ENCODE results near the gene ARFIP1.
"Not testable (repeated sequence)": the region's sequence is repeated elsewhere in the genome, so short reads cannot be mapped to it uniquely, and the experiment has no call there.

ARFIP1 gene

DNA sequence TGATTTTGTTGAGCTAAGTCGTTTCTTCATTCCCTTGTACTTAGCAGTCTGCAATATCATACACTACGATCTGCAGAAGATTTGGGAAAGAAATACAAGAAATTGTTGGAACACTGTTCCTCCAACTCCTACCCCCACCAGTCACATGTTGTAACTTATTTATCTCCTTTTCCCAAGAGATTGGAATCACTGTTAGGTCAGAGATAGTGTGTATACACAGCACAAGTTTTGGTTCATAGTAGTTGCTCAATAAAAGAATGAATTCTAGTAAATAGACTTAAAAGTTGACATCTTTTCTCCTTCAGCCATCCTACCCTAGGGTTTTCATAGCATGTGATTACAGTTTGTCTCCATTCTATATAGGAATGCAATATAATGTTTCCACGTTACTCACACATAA, 68.8 kb downstream of the ARFIP1 start:
- DNase-seq, result no peak

- no peak for DNase-seq
Measured at GRCh38 chr4:152849350-152849749, 69.6 kb downstream of the ARFIP1 start.

DNA sequence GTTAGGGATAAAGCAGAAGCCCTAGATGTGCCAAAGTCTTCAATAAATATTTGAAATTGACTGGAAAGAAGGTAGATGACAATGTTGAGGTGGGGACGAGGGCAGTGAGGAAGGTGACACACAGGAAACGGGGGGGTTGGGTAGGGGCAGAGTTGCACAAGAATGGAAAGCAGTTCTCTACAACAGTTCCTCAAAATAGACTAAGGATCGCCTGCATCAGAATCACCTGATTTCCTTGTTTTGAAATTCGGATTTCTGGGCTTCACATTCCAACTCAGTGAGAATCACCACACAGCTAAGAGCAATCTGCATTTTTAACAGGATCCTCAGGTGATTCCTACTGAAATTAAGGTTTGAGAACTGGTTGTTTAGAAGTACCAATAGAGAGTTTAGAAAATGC, 70.6 kb downstream of the ARFIP1 start:
- peak; percentile 49 for DNase-seq

GRCh38 chr4:152851226-152851625, 71.5 kb downstream of the ARFIP1 start:
- no peak for DNase-seq

- no peak for DNase-seq
Measured at GRCh38 chr4:152853293-152853692, 73.5 kb downstream of the ARFIP1 start.

DNA sequence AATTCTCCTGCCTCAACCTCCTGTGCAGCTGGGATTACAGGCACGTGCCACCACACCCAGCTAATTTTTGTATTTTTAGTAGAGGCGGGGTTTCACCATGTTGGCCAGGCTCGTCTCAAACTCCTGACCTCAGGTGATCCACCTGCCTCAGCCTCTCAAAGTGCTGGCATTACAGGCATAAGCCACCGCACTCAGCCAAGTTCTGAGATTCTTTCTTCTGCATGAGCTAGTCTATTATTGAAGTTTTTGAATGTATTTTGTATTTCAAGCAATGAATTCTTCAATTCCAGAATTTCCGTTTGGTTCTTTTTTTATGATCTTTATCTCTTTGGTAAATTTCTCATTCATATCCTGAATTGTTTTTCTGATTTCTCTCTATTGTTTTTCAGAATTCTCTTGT, 74.3 kb downstream of the ARFIP1 start:
- not testable (repeated sequence) for DNase-seq

DNA sequence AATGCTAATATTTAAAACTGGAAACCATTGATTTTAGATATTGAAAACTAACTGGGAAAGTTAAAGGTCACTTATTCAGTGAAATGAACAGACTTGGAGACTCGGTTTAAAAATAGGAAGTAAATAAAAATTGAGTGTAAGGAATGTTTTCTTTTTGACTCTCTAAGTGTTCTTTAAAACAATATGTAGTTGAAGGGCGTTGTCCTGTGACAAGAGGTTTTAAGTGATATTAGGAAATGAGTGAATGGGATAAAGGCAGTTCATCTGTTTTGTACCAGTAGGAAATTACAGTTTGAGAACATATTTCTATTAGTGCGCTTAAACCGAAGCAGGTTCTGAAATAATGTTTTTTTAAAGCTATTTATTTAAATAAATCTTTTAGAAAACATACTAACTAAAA, 77.2 kb downstream of the ARFIP1 start:
- no peak for DNase-seq

- DNase-seq, result no peak
Measured at GRCh38 chr4:152858934-152859333, 79.2 kb downstream of the ARFIP1 start.

DNA sequence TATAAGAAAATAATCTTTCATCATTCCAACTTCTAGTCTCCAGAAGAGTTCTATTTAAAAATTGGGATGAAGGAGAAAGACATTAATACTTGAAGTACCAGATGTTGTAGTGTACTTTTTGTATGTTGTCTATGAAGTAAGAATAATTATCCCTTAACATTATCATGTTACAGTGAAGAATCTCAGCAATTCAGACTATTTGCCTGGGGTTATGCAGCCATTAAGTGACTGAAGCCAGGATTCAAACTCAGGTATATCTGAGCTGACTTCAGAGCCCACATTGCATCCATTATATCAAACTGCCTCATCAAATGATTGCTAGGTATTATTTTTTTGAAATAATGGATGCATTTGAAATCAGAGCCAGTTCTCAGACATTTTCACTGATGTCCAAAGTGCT, 80.3 kb downstream of the ARFIP1 start:
- no peak for DNase-seq

GRCh38 chr4:152862608-152863007, 82.9 kb downstream of the ARFIP1 start:
- DNase-seq, result no peak

GRCh38 chr4:152864361-152864760, 84.6 kb downstream of the ARFIP1 start:
- DNase-seq, result no peak

GRCh38 chr4:152866432-152866993, 86.8 kb downstream of the ARFIP1 start:
- not testable (repeated sequence) for DNase-seq

DNA sequence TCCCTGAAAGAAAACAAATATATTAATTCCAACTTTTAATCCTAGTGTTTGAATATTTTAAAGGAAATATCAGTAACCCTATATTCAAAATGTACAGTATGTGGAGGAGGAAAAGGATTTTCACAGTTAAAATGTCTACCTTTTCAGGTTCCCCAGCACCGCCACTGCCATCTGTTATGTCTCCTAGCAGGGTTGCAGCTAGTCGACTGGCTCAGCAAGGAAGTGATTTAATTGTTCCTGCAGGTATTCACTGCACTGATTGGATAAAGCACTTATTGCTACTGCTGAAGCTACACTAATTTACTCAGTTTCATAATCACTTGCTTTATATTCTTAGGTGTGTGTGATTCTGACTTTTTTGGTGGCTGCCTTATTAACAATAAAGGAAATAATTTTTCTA, 90.9 kb downstream of the ARFIP1 start:
- DNase-seq, result no peak

DNA sequence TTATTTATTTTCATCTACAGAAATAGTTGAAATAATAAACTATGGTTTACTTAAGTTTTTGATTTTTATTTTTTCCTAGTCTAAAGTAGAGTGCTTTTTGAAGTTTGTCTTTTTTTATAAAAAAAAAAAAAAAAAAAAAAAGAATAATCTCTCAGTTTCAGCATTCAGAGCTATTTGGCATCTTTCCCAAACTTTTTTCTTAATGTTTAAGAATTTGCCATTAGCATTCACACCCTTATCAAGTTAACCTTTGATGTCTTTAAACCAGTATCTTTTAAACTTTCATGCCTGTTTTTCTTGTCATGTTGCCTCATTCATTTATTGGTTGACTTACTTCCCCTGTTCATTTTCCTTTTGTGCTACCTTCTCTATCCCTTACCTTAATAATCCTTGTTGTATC, 95.5 kb downstream of the ARFIP1 start:
- no peak for DNase-seq

DNA sequence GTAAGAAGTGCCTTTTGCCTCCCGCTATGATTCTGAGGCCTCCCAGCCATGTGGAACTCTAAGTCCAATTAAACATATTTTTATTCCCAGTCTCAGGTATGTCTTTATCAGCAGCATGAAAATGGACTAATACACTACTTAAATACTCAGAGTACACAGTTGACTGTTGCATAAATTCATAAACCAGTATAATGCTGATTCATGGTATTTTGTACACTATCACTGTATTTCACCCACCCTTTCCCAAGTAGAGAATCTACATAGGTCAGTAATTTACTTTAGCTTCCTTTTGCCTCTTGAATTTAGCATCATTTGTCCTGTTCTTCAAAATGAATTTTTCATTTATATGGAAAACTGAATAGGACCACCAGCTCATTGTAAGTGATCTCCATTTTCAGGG, 98.1 kb downstream of the ARFIP1 start:
- DNase-seq, result no peak

- DNase-seq, result no peak
Measured at GRCh38 chr4:152880263-152880662, 100.5 kb downstream of the ARFIP1 start.

- no peak for DNase-seq
Measured at GRCh38 chr4:152881974-152882373, 102.2 kb downstream of the ARFIP1 start.

DNA sequence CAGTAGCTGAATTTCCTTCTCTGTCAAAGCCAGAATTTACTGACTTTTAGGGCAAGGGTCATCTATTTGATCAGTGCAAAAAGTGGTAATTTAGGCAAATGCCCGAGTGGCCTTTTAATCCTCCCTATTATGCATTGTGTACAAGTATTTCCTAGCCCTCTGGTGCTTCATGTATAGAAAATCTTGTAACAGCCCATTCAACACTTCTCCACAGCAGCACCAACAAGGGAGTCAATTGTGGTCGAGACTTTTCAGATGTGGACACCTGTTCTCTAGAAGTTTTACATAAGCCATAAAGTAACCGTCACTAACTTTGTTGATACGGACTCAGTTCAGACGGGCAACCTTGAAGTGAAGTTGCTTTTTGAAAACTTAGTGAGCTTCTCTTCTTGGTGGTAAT, 105.4 kb downstream of the ARFIP1 start:
- DNase-seq, result no peak

DNA sequence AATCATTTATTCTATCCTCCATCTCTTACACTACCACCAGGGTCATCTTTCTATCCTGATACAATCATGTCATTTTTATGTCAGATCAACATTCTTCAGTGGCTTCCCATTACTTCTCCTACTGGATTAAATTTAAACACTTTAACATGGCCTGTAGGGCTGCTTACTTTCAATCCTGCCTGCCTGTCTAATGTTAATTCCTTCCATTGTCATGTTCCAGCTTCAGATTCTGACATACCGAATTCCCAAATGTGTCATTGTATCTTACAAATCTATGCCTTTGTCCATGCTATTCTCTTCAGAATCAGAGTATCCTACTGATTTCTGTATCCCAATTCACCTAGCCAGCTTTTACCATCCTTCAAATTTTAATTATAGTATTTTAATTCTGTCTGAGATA, 106.4 kb downstream of the ARFIP1 start:
- DNase-seq, result no peak

- DNase-seq, result no peak
Measured at GRCh38 chr4:152887981-152888380, 108.2 kb downstream of the ARFIP1 start.

- no peak for DNase-seq
Measured at GRCh38 chr4:152892974-152893373, 113.2 kb downstream of the ARFIP1 start.

DNA sequence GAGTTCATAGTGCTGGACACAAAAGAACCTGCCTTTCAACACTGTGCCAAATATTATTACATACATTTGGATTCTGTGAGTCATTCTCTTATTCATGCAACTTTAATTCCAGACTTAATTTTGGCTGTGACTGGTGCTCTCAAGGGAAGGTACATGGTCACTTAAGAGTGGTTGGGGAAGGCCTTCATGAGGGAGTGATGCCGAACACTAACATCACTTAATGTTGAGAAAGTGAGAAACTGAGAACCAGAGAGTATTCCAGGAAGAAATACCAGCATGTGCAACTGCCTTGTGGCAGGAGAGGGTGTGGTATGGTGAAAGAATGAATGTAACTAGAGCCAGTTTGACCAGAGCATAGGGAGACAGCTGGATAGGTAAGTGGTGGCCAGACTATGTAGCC, 114.9 kb downstream of the ARFIP1 start:
- DNase-seq, result no peak

- DNase-seq, result no peak
Measured at GRCh38 chr4:152896811-152897210, 117.1 kb downstream of the ARFIP1 start.

DNA sequence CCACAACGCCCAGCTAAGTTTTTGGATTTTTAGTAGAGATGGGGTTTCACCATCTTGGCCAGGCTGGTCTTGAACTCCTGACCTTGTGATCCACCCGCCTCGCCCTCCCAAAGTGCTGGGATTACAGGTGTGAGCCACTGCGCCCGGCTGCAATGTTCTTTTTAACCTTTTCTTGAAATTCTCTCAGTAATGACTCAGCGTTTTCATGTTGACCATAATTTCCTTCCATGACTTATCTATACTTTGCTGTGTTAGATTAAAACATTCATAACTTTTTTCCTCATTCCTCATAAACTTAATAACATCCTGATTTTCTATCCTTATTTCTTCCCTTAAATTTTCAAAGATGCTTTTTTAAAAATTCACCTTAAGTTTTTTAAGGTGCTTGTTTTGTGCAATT, 118.4 kb downstream of the ARFIP1 start:
- DNase-seq, result not testable (repeated sequence)

DNA sequence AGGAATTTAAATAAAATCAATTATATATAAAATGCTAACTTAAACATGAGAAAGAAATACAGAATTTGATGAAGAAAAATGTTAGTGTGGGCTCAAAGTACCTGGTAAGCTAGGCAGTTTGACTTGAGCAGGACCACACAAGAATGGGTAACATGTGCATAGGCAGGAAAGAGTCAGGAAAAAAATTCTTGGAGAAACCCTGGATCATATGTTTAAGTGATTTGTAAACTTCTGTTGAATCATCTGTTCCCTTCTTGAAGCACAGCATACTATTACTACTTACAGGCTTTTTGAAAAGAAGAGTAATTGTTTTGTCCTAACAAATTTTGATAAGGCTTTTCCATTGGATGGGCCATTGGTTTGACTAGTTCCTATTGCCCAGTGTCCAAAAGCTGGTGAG, 118.9 kb downstream of the ARFIP1 start:
- no peak for DNase-seq

DNA sequence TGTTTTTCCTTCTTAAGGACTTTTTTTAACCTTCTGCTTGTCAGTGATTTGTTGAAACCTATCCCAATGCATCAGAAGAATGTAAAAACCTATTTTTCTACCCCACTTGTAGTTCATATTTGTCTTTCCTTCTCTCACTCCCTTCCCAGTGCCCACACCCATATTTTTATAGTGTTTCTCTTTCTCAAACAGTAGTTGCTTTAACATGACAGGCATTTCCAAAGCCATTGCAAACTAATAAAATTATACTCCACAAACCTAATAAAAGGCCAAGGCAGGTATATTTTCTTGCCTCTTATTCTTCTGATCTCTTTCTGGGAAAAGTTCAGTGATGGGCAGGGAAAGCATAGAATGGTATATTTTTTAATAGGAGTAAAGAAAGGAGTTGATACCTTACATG, 120.6 kb downstream of the ARFIP1 start:
- DNase-seq, result no peak

All from RPMI8226 (cell line).